IPS-18a (cell line): ENCODE data around the gene TMEM26.
A peak's percentile ranks its signal among the peaks of the same experiment; 100 is the strongest.

ENCODE experiments used
- H3K27ac ChIP-seq: one replicate; pipeline ENCODE4 v1.5.1; 2013; ENCODE audit warnings: low read length
- H3K27me3 ChIP-seq: one replicate; pipeline ENCODE4 v1.6.1; 2013; ENCODE audit warnings: mild to moderate bottlenecking, low read length; ENCODE audit not compliant: control insufficient read depth, insufficient read depth
- H3K36me3 ChIP-seq: one replicate; pipeline ENCODE4 v1.6.1; 2013; ENCODE audit warnings: low read depth, low read length; ENCODE audit not compliant: control insufficient read depth
- H3K4me1 ChIP-seq: one replicate; pipeline ENCODE4 v1.6.1; 2013; ENCODE audit warnings: low read depth, low read length; ENCODE audit not compliant: control insufficient read depth
- H3K4me3 ChIP-seq: one replicate; pipeline ENCODE4 v1.5.1; 2013; ENCODE audit warnings: low read length
- H3K9ac ChIP-seq: one replicate; pipeline ENCODE4 v1.6.1; 2013; ENCODE audit warnings: mild to moderate bottlenecking, low read length, moderate library complexity
- H3K9me3 ChIP-seq: one replicate; pipeline ENCODE4 v1.6.1; 2013; ENCODE audit warnings: low read depth, low read length; ENCODE audit not compliant: control insufficient read depth

Gene TMEM26

DNA sequence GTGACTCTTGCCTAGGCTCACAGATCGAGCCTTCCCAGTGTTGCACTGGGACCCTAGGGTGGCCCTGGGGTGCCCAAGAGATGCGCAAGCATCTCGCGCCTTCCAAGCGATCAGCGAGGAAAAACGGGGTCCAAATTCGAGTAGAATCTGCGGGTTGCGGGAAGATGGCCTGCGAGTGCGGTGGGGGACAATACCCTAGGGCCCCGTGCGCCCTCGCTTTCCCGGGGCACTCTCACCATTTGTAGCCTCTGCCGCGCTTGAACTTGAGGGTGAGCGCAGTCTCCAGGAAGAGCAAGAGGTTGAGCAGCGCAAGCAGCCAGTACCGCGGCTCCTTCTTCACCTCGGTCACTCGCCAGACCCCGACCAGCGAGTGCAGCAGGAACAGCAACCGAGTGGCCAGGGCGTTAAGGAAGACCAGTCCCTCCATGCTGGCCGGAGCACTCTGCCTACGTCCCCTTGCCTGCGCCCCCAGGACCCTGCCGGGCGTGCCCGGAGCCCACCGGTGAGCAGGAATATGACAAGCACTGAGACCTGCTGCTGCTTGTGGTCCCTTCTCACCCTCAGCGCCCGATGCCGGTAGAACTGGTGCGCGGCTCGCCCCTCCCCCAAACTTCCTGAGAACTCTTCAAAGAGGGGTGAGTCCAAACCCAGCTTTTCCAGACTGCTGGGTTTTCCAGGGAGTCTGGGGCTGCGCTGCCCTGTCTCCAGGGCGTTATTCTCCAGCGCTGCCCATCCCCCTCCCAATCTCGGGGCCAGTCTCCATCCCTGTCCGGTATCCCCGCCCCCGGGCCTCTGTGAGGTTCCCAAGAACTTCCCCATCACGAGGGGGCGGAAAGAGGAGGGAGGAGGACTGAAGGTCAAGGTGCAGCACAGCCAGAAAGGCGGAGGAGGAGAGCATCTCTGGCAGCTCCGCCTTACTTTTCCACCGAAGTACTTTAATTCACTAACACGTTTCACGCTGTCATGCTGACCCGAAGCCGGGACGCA is at the start of gene TMEM26:
TSS of gene TMEM26 (minus strand) at position 727 of the 987 bp plus-strand sequence. CDS start at position 427, 300 bp downstream.
- peak within 1 kb of the TSS; percentile 33 for H3K9ac ChIP-seq
- peaks cover 43% of the 10 kb centered on the region for H3K27me3 ChIP-seq
- H3K27ac ChIP-seq = no peak within 1 kb of the TSS
- H3K36me3 ChIP-seq = no peaks in the 10 kb centered on the region
- peaks cover 9% of the 10 kb centered on the region for H3K4me1 ChIP-seq
- H3K9me3 ChIP-seq = no peaks in the 10 kb centered on the region
- peak within 1 kb of the TSS; percentile 73 for H3K4me3 ChIP-seq

DNA sequence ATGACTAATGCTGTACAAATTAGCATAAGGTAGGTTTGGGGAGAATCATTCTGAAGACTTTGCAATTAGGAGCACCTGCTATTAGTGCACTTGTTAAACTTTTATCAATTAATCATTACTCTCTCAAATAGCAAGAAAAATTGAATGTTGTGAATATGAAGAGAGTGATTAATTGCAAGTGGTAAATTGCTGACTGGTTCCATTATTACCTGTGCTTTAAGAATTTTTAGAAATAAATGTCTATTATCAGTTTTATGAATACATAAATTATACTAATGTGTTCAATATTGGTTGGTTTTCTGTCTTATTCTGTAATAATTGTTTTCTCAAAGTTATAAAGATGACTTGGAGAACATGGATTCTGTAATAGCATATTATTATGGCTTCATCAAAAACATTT is 47.3 kb upstream of the TMEM26 start:
- Histone ChIP-seq H3K36me3 (no peaks in the 10 kb centered on the region), H3K27me3 (no peaks in the 10 kb centered on the region), H3K4me3 (no peak overlapping the region), H3K27ac (no peak overlapping the region), H3K9ac (no peak overlapping the region), H3K4me1 (no peaks in the 10 kb centered on the region), H3K9me3 (no peaks in the 10 kb centered on the region)

- Histone ChIP-seq H3K27ac (no peak overlapping the region), H3K9ac (no peak overlapping the region), H3K27me3 (no peaks in the 10 kb centered on the region), H3K36me3 (no peaks in the 10 kb centered on the region), H3K9me3 (no peaks in the 10 kb centered on the region), H3K4me1 (peaks cover 3% of the 10 kb centered on the region), H3K4me3 (no peak overlapping the region)
Measured at GRCh38 chr10:61492364-61492995, 39.3 kb upstream of the TMEM26 start.

DNA sequence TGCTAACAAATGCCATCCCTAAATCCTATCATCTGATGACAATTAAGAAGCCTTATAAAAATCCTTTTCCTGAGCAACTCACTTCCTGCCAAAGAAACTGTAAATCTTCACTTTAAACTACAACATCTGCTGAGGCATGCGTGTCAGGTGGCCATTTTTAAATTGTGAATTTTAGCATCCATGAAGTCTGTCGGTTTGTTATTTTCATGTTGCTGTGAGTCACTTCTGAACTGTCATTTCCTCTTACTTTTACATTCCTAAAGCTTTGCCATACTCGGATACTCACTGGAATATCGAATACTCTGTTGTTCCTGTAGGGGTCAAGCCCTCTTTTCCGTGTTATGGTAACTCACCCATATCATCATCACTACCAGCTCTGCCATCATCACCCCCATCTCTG is 34.3 kb upstream of the TMEM26 start:
- no peak overlapping the region for H3K4me3 ChIP-seq
- no peaks in the 10 kb centered on the region for H3K36me3 ChIP-seq
- no peaks in the 10 kb centered on the region for H3K9me3 ChIP-seq
- no peak overlapping the region for H3K27ac ChIP-seq
- H3K27me3 ChIP-seq = no peaks in the 10 kb centered on the region
- H3K9ac ChIP-seq = no peak overlapping the region
- H3K4me1 ChIP-seq = peaks cover 16% of the 10 kb centered on the region

DNA sequence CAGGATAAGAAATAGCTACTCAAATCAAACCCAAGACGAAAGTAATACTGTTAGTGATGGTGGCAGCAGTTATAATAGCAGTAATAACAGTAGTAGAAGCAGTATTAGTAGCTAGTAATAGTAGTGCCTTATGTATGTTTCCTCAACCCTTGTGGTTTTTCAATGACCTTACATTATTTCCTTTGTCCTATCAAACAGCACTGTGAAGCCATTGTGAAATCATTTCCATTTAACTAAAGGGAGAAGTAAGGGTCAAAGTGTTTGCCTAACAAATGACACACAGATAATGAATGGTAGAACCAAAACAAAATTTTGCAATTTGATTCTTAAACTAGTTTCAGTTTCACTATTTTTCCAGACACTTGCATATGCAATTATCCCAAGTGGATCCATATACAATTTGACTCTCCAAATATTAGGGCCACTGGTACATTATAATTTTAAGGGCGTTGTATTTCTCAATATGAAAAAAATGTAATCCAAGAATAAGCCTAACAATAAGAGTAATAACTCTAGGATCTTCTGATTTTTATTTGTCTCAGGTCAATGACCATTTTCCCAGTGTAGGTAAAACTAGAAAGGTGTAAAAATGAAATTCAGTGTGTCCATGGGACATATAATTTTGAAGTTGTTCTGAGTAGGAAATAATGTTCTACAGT is 33.7 kb upstream of the TMEM26 start:
- H3K9ac ChIP-seq = no peak overlapping the region
- no peaks in the 10 kb centered on the region for H3K27me3 ChIP-seq
- no peak overlapping the region for H3K4me3 ChIP-seq
- H3K9me3 ChIP-seq = no peaks in the 10 kb centered on the region
- peaks cover 18% of the 10 kb centered on the region for H3K4me1 ChIP-seq
- H3K36me3 ChIP-seq = no peaks in the 10 kb centered on the region
- no peak overlapping the region for H3K27ac ChIP-seq

- no peaks in the 10 kb centered on the region for H3K27me3 ChIP-seq
- H3K9me3 ChIP-seq = no peaks in the 10 kb centered on the region
- no peaks in the 10 kb centered on the region for H3K36me3 ChIP-seq
- H3K27ac ChIP-seq = no peak overlapping the region
- peaks cover 23% of the 10 kb centered on the region for H3K4me1 ChIP-seq
- no peak overlapping the region for H3K9ac ChIP-seq
- H3K4me3 ChIP-seq = no peak overlapping the region
Measured at GRCh38 chr10:61486251-61486650, 33.1 kb upstream of the TMEM26 start.

DNA sequence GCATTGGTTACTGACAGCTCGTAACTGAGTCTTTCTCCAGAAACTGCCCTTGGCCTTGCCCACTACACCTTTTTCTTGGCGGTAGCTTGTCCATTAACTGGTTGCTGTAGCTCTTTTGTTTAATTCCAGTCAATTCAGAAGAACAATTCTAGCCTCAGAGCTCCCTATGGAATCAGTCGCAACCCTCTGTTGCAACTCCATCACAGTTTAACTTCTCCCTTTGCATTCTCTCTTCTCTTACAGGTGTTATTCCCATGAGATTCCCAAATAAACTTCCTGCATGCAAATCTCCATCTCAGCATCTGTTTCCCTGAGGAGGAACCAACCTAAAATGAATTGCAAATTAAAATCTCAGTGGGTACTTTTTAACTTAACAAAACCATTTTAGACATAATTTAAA is 28.4 kb upstream of the TMEM26 start:
- H3K27ac ChIP-seq = no peak overlapping the region
- no peaks in the 10 kb centered on the region for H3K36me3 ChIP-seq
- no peak overlapping the region for H3K4me3 ChIP-seq
- H3K9ac ChIP-seq = no peak overlapping the region
- peaks cover 22% of the 10 kb centered on the region for H3K4me1 ChIP-seq
- no peaks in the 10 kb centered on the region for H3K9me3 ChIP-seq
- no peaks in the 10 kb centered on the region for H3K27me3 ChIP-seq

- no peaks in the 10 kb centered on the region for H3K9me3 ChIP-seq
- H3K4me3 ChIP-seq = no peak overlapping the region
- peaks cover 18% of the 10 kb centered on the region for H3K4me1 ChIP-seq
- no peaks in the 10 kb centered on the region for H3K36me3 ChIP-seq
- H3K27ac ChIP-seq = no peak overlapping the region
- H3K27me3 ChIP-seq = no peaks in the 10 kb centered on the region
- no peak overlapping the region for H3K9ac ChIP-seq
Measured at GRCh38 chr10:61480208-61480607, 27.0 kb upstream of the TMEM26 start.

DNA sequence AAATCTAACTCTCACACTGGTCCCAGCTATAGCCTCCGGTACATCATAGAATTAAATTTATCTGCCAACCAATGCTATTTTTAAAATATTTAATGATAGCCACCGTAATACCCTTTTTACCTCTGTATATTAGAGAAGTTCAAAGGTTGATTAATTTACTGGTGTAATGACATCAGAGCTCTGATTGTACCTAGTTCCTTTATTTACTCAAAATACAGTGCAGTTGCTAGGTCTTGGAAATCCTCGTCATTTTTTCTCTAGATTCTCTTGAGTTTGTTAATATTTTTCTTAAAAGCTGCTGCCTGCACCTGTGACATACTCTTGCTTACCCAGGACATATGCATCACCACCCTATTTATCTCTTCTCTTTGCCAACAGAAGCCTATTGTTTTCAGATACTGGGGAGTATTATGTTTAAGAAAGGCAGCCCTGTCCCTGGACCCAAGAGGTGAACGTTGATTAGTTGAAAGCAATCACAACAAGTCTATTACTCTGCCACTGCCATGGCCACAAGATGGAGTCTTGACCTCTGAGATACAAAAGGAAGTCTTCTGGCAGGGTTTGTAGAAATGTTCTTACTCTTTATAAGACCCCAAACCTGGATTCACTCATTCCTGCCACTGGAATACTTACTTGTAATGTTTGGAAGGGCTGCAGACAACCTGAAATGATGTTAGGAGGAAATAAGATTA is 25.6 kb upstream of the TMEM26 start:
- Histone ChIP-seq H3K27ac (no peak overlapping the region), H3K9ac (no peak overlapping the region), H3K36me3 (no peaks in the 10 kb centered on the region), H3K27me3 (no peaks in the 10 kb centered on the region), H3K4me1 (peaks cover 16% of the 10 kb centered on the region), H3K4me3 (no peak overlapping the region), H3K9me3 (no peaks in the 10 kb centered on the region)

DNA sequence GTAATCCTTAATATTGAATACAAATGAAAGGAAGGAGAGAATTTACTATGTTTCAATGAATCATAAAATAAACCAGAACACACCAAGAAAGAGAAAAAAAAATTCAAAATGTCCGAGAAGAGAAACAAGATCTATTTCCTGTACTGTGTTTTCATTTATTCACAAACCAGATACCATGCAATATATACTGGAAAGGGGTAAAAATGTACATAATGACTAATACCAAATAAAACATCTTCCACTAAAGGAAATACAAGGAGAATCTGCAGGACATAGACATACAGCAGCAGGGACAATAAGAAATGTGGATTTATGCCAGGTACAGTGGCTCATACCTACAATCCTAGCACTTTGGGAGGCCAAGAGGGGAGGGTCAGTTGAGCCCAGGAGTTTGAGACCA is 24.3 kb upstream of the TMEM26 start:
- H3K36me3 ChIP-seq = no peaks in the 10 kb centered on the region
- H3K27ac ChIP-seq = no peak overlapping the region
- no peaks in the 10 kb centered on the region for H3K27me3 ChIP-seq
- peaks cover 15% of the 10 kb centered on the region for H3K4me1 ChIP-seq
- H3K4me3 ChIP-seq = no peak overlapping the region
- H3K9me3 ChIP-seq = no peaks in the 10 kb centered on the region
- H3K9ac ChIP-seq = no peak overlapping the region

DNA sequence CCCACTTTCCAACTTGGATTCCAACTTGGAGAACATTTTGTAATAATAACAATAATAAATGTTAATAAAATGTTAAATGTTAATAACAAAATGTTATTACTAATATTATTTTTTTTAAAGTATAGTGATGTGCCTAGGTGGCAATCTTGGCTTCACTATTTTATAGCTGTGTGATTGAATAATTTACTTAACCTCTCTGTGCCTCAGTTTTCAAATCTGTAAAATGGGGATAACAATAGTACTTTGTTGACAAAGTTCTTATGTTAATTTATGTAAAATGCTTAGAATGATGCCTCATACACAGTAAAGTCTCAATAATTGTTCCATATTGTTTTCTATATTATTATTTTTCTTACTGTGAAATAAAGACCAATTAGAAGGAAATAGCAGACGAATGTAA is 23.3 kb upstream of the TMEM26 start:
- Histone ChIP-seq H3K9me3 (no peaks in the 10 kb centered on the region), H3K27me3 (no peaks in the 10 kb centered on the region), H3K36me3 (no peaks in the 10 kb centered on the region), H3K4me3 (no peak overlapping the region), H3K4me1 (peaks cover 10% of the 10 kb centered on the region), H3K9ac (no peak overlapping the region), H3K27ac (no peak overlapping the region)
